ENCODE measurements around the gene ZNF839. TPM values are rescaled to one million over a fixed set of nuclear protein-coding genes. Genes with fewer than 3 reads are reported as not detected.

Gene ZNF839
- total RNA-seq, 1 experiment from 2014 or later = 23.0 TPM

GRCh38 chr14:102320033-102320660 is 601 bp downstream of the ZNF839 start:
- BruUV-seq (replicated peaks) = no TSS peak
- H3K4me3 Mint-ChIP-seq (ENCODE audit: unreplicated experiment) = peak overlapping the region; percentile 93
- TF ChIP-seq, protein P1, sequence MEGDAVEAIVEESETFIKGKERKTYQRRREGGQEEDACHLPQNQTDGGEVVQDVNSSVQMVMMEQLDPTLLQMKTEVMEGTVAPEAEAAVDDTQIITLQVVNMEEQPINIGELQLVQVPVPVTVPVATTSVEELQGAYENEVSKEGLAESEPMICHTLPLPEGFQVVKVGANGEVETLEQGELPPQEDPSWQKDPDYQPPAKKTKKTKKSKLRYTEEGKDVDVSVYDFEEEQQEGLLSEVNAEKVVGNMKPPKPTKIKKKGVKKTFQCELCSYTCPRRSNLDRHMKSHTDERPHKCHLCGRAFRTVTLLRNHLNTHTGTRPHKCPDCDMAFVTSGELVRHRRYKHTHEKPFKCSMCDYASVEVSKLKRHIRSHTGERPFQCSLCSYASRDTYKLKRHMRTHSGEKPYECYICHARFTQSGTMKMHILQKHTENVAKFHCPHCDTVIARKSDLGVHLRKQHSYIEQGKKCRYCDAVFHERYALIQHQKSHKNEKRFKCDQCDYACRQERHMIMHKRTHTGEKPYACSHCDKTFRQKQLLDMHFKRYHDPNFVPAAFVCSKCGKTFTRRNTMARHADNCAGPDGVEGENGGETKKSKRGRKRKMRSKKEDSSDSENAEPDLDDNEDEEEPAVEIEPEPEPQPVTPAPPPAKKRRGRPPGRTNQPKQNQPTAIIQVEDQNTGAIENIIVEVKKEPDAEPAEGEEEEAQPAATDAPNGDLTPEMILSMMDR (IDR thresholded peaks at IDR 0.05; ENCODE audit: unreplicated experiment) = no peak
- no peak for DNase-seq (ENCODE audit: unreplicated experiment)
- ChIA-PET CTCF (interaction anchor here (0.6 to 1.3 kb wide), 5 partner anchors 57 to 359 kb away, joined by 3 to 5 read pairs (median 3); no protein-coding TSS in a partner anchor), POLR2A (interaction anchor here (0.6 to 2.2 kb wide), 10 partner anchors 8 to 205 kb away, joined by 3 to 9 read pairs (median 4); partner anchors contain the start of genes CINP and TECPR2)
- no peaks in the 10 kb centered on the region for H3K9me3 Mint-ChIP-seq (ENCODE audit: unreplicated experiment)
- H3K36me3 Mint-ChIP-seq (ENCODE audit: insufficient read depth, unreplicated experiment) = peaks cover 31% of the 10 kb centered on the region
- peak overlapping the region; percentile 95 for H3K27ac Mint-ChIP-seq (ENCODE audit: low read depth, unreplicated experiment)
- no peaks in the 10 kb centered on the region for H3K27me3 Mint-ChIP-seq (ENCODE audit: insufficient read depth, unreplicated experiment)
- intact Hi-C loops (cut with micrococcal nuclease) = no loop called here
- peaks cover 15% of the 10 kb centered on the region for H3K4me1 Mint-ChIP-seq (ENCODE audit: insufficient read depth, unreplicated experiment)

- no peaks in the 10 kb centered on the region for H3K9me3 Mint-ChIP-seq (ENCODE audit: unreplicated experiment)
- ChIA-PET POLR2A (interaction anchor here (1.0 to 2.2 kb wide), 5 partner anchors 14 to 42 kb away, joined by 3 to 9 read pairs (median 5); partner anchors contain the start of genes CINP and TECPR2), CTCF (interaction anchor here (0.6 to 1.4 kb wide), 7 partner anchors 21 to 359 kb away, joined by 3 to 5 read pairs (median 3); no protein-coding TSS in a partner anchor)
- intact Hi-C loops (cut with micrococcal nuclease) = no loop called here
- BruUV-seq (replicated peaks) = TSS peak; percentile 56
- peak overlapping the region; percentile 95 for H3K27ac Mint-ChIP-seq (ENCODE audit: low read depth, unreplicated experiment)
- H3K4me3 Mint-ChIP-seq (ENCODE audit: unreplicated experiment) = peak overlapping the region; percentile 93
- no peak for DNase-seq (ENCODE audit: unreplicated experiment)
- H3K36me3 Mint-ChIP-seq (ENCODE audit: insufficient read depth, unreplicated experiment) = peaks cover 31% of the 10 kb centered on the region
- H3K4me1 Mint-ChIP-seq (ENCODE audit: insufficient read depth, unreplicated experiment) = peaks cover 15% of the 10 kb centered on the region
- H3K27me3 Mint-ChIP-seq (ENCODE audit: insufficient read depth, unreplicated experiment) = no peaks in the 10 kb centered on the region
- TF ChIP-seq, protein P1 (IDR thresholded peaks at IDR 0.05; ENCODE audit: unreplicated experiment) = no peak
Measured at GRCh38 chr14:102320671-102321455, 1.3 kb downstream of the ZNF839 start.

GRCh38 chr14:102321456-102322422 is 2.2 kb downstream of the ZNF839 start:
- POLR2A ChIA-PET = interaction anchor here (1.3 kb wide), 2 partner anchors 11 to 13 kb away, joined by 4 to 5 read pairs; no protein-coding TSS in a partner anchor
- no TSS peak for BruUV-seq (replicated peaks)

More at GRCh38 chr14:102321456-102322422, 2.2 kb downstream of the ZNF839 start:
- intact Hi-C loops (cut with micrococcal nuclease) = no loop called here
- Mint-ChIP-seq H3K27me3 (ENCODE audit: insufficient read depth, unreplicated experiment) (no peaks in the 10 kb centered on the region), H3K4me1 (ENCODE audit: insufficient read depth, unreplicated experiment) (peaks cover 15% of the 10 kb centered on the region), H3K4me3 (ENCODE audit: unreplicated experiment) (no peak overlapping the region), H3K36me3 (ENCODE audit: insufficient read depth, unreplicated experiment) (peaks cover 30% of the 10 kb centered on the region), H3K27ac (ENCODE audit: low read depth, unreplicated experiment) (no peak overlapping the region), H3K9me3 (ENCODE audit: unreplicated experiment) (no peaks in the 10 kb centered on the region)
- CTCF ChIA-PET = interaction anchor here (0.6 to 1.4 kb wide), 9 partner anchors 22 to 374 kb away, joined by 3 to 5 read pairs (median 3); no protein-coding TSS in a partner anchor
- TF ChIP-seq, protein P1 (IDR thresholded peaks at IDR 0.05; ENCODE audit: unreplicated experiment) = no peak
- DNase-seq (ENCODE audit: unreplicated experiment) = no peak

Measured in MCF 10A (cell line).